Measurements from ENCODE around the gene EPS8.

The EPS8 gene

DNA sequence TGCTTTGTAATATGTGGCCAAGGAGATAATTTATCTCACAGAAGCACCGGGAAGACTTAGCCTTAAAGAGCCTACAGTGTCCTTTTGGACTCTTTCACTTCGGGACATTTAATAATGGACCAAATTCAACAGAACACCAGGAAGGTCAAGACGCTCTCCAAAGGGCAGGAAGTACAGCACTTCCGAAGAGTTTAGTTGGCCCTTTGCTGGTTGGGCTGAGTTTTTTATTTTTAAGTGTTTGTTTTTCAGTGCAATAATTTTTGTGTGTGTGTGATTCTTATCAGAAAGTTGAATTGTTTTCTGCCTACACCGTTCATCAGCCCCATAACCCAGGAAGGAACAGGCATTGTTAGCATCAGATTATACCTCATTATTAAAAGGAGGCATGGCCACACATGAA lies 193.0 kb downstream of the EPS8 start:
- DNase-seq: no peak

DNA sequence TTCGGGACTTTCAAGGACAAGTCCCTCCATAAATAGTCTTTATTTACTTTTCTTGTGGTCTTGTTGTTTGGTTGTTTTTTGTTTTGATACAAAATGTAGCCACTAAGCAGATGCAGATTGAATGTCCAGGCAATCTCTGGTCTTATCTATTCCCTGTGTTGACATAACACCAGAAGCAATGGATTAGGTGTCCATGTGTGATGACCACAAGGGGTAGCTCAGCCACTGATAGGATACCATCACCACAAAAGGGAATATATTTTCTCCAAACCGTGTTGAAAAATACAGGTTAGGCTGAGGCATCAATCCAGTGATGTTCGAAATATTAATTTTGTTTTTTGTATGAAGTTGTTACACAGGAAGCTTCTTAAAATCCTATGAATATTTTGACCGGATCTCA lies 196.3 kb downstream of the EPS8 start:
- no peak for DNase-seq

DNA sequence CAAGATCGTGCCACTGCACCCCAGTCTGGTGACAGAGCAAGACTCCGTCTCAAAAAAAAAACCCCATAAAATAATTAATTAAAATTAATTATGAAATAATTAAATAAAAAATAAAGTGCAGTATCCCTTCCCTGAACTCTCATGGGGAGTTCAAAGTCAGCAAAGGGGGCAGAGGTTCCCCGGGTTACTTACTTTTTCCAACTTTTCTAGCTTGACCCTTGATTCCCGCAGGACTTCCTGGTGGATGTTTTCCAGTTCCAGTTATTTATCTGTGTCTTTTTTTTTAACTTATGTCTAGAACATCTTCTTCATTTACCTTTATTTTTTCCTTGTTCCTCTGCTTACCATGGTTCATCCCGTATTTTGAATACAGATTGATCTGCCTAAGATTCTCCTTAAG lies 197.4 kb downstream of the EPS8 start:
- no peak for DNase-seq

GRCh38 chr12:15590180-15590826 lies 198.9 kb downstream of the EPS8 start:
- DNase-seq: peak; percentile 35

DNA sequence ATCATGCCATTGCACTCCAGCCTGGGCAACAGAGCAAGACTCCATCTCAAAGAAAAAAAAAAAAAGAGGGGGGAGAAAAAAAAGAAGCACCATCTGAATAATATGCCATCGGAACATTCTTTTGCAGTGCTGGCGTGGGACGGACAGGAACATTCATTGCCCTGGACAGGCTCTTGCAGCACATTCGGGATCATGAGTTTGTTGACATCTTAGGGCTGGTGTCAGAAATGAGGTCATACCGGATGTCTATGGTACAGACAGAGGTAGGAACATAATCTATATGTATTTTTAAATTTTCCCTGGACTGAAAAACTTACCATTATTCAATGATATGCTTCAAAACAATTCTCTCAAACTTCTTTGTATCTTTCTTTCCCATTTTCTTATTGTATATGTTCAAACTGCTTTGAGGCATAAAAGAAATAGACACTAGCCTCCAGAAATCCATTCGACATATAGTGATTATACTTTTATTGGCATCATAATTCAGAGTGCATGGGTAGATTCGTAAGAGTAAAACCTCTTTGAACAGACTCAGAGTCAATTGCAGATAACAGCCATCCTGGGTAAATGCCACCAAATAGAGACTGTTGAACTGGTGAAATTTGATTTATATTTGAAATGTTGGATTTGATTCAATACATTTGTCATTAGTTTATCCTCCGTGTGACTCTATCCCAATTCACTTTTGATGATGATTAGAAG lies 199.7 kb downstream of the EPS8 start:
- no peak for DNase-seq

- DNase-seq: peak; percentile 48
These were observed 204.7 kb downstream of the EPS8 start for GRCh38 chr12:15584366-15585041.

DNA sequence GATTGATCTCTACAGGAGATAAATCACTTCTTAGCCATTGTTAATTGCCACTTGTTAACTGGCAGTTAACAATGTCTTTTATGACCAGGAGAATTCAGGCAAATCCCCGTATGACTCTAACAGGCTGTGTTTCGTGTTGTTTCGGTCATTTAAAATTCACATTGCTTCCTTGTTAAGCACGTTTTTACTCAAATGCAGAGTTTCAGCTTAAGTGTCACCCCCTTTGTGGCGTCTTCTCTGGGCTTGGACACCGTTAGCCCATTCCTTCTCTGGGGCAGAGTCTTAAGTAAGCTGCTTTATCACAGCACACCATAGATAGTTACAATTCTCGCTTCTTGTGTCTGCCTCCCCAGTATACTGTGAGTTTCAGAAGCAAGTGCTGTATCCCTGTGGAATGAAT lies 205.4 kb downstream of the EPS8 start:
- no peak for DNase-seq

- no peak for DNase-seq
These were observed 208.2 kb downstream of the EPS8 start for GRCh38 chr12:15581006-15581405.

DNA sequence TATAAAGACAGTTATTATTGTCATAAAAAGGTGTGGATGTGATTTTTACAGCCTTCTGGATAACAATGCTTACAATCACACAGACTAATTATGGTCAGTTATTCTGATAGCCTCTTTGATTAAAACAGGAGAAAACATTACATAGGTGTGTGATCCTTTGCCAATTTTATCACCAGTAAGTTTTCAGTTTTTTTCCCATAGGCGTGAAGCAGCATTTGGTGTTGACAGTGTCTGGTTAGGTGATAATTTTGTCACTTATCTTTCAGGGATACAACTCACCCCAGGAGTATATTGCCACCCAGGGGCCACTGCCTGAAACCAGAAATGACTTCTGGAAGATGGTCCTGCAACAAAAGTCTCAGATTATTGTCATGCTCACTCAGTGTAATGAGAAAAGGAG lies 208.8 kb downstream of the EPS8 start:
- no peak for DNase-seq

- DNase-seq: no peak
These were observed 213.3 kb downstream of the EPS8 start for GRCh38 chr12:15575671-15576541.

- DNase-seq: no peak
These were observed 214.8 kb downstream of the EPS8 start for GRCh38 chr12:15574353-15574752.

Data from MV-4-11 (cell line).